Naive thymus-derived CD4-positive, alpha-beta T cell (primary cell): ENCODE results near the gene RAPGEF5. TPM values are rescaled to one million over a fixed set of nuclear protein-coding genes. Genes with fewer than 3 reads are reported as not detected.
"Not testable (repeated sequence)": the region's sequence is repeated elsewhere in the genome, so short reads cannot be mapped to it uniquely, and the experiment has no call there.

ENCODE experiments used
- ATAC-seq: fragments of 150-1000 bp; cut with Tn5 transposase; 2 replicates; pipeline ENCODE4 v1.10.0; 2021; ENCODE audit warnings: mild to moderate bottlenecking, moderate library complexity
- CTCF ChIA-PET: fragments of 350-600 bp; sonication (Branson Sonifier 250); formaldehyde crosslinking; loops from one replicate; lab custom pipeline; 2021; ENCODE audit warnings: antibody characterized with exemption; lab: Charles Lee
- POLR2A ChIA-PET: fragments of 350-600 bp; sonication (Branson Sonifier 250); formaldehyde crosslinking; loops from one replicate; lab custom pipeline; 2021; ENCODE audit warnings: antibody characterized with exemption, inconsistent platforms; lab: Charles Lee
- DNase-seq, 9 donors: peaks; one replicate each; pipeline versions ENCODE4 v3.0.0 to v3.0.0-alpha.2; 2020 to 2022; ENCODE audit warnings: mixed read lengths in 1 of 9
- H3K27ac ChIP-seq: one replicate; pipeline ENCODE4 v1.7.0; 2013; ENCODE audit warnings: mild to moderate bottlenecking, low read depth, low read length, moderate library complexity
- H3K27me3 ChIP-seq, 2 donors: one replicate each; pipeline ENCODE4 v1.7.0; 2013; ENCODE audit warnings: low read length in 2 of 2, mild to moderate bottlenecking in 2 of 2, moderate library complexity in 2 of 2; ENCODE audit not compliant: control insufficient read depth in 2 of 2, insufficient read depth in 2 of 2
- H3K36me3 ChIP-seq, 3 experiments: 1 replicate in 2 of 3; 2 replicates in 1 of 3; pipeline ENCODE4 v1.7.0; 2013; ENCODE audit warnings: low read length in 3 of 3, mild to moderate bottlenecking in 3 of 3, moderate library complexity in 1 of 3; ENCODE audit not compliant: insufficient read depth in 3 of 3, control insufficient read depth in 2 of 3
- H3K4me1 ChIP-seq, 2 donors: one replicate each; pipeline ENCODE4 v1.7.0; 2013; ENCODE audit warnings: low read length in 2 of 2, mild to moderate bottlenecking in 2 of 2, moderate library complexity in 1 of 2; ENCODE audit not compliant: control insufficient read depth in 2 of 2, insufficient read depth in 2 of 2
- H3K4me3 ChIP-seq: 2 replicates; pipeline ENCODE4 v1.7.0; 2013; ENCODE audit warnings: mild to moderate bottlenecking, low read length
- H3K9me3 ChIP-seq, 3 experiments: 1 replicate in 2 of 3; 2 replicates in 1 of 3; pipeline ENCODE4 v1.7.0; 2013; ENCODE audit warnings: low read length in 3 of 3; ENCODE audit not compliant: control insufficient read depth in 2 of 3
- H3K27ac Mint-ChIP-seq, 9 donors: one replicate each; pipeline ENCODE4 v1.8.0; 2020 to 2022; ENCODE audit warnings: mixed read lengths in 9 of 9, mild to moderate bottlenecking in 8 of 9, moderate library complexity in 5 of 9, inconsistent platforms in 2 of 9
- H3K27me3 Mint-ChIP-seq, 5 donors: one replicate each; pipeline ENCODE4 v1.8.0; 2021 to 2022; ENCODE audit warnings: mixed read lengths in 5 of 5, mild to moderate bottlenecking in 1 of 5
- H3K36me3 Mint-ChIP-seq, 5 donors: one replicate each; pipeline ENCODE4 v1.8.0; 2020 to 2022; ENCODE audit warnings: mixed read lengths in 5 of 5, mild to moderate bottlenecking in 3 of 5, inconsistent platforms in 1 of 5
- H3K4me1 Mint-ChIP-seq, 7 donors: one replicate each; pipeline ENCODE4 v1.8.0; 2020 to 2022; ENCODE audit warnings: mixed read lengths in 7 of 7, mild to moderate bottlenecking in 3 of 7, inconsistent platforms in 1 of 7
- H3K4me3 Mint-ChIP-seq, 10 donors: one replicate each; pipeline ENCODE4 v1.8.0; 2020 to 2022; ENCODE audit warnings: mild to moderate bottlenecking in 10 of 10, mixed read lengths in 10 of 10, moderate library complexity in 6 of 10, inconsistent platforms in 2 of 10
- H3K9me3 Mint-ChIP-seq, 11 donors: one replicate each; pipeline ENCODE4 v1.8.0; 2020 to 2022; ENCODE audit warnings: mixed read lengths in 11 of 11, mild to moderate bottlenecking in 4 of 11, inconsistent platforms in 1 of 11, moderate library complexity in 1 of 11
- intact Hi-C, 2 donors: fragments of 100-400 bp; cut with micrococcal nuclease; formaldehyde crosslinking; loops; one replicate each; pipeline ENCODE4 v1.15.1; 2023
- polyA plus RNA-seq, 2 donors: library from polyadenylated mRNA; unstranded; fragments of 300-500 nt; fragmentation: Illumina TruSeq; gene quantifications; one replicate each; pipeline ENCODE4 v1.2.3, GENCODE V29; 2021
- total RNA-seq, 6 experiments: library from RNA in 5 of 6; stranded (reverse) in 5 of 6; gene quantifications; 1 replicate in 5 of 6; 2 replicates in 1 of 6; pipeline ENCODE4 v1.2.3 and lab custom pipeline; 2021 to 2026

The RAPGEF5 gene
- total and polyA plus RNA-seq, 7 experiments from 2014 or later, result 0.17 to 0.93 TPM; not detected in 5

DNA sequence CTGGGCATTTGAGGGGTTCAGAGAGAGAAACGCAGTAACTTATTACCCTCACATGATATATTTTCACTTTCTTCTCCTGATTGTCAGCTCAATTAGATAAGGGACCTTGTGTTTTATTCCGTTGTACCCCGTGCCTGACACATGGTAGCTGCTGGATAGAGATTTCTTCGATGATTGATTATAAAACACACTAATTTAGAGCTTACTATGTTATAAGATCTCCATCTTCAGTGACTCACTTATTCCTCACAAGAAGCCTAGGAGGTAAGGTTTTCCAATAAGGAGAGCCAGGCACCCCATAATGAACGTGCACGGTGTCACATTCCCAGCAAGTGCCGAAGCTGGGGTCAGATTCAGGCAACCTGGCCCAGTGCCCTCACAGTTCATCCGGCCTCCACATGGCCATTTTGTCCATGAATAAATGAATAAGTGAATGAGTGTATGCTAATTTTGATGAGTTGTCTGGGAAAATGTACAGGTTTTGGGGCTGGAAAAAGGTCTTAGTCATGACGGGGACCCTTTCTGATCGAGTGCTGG lies 273.2 kb downstream of the RAPGEF5 start:
- ATAC-seq (no peak), DNase-seq (no peak)
- Mint-ChIP-seq H3K4me1 (peaks cover 6 to 18% (median 13%) of the 10 kb centered on the region in 7 donors), H3K9me3 (peaks cover 0 to 2% (median 0%) of the 10 kb centered on the region in 11 donors), H3K36me3 (no peaks in the 10 kb centered on the region), H3K27ac (peak overlapping the region in 6 of 9 donors; percentile 21 to 70 (median 54)), H3K4me3 (peak overlapping the region; percentile 79 to 90 (median 86)), H3K27me3 (peaks cover 10 to 45% (median 14%) of the 10 kb centered on the region in 5 donors)
- Histone ChIP-seq H3K4me1 (peaks cover 5 to 7% of the 10 kb centered on the region in 2 donors), H3K9me3 (no peaks in the 10 kb centered on the region), H3K36me3 (no peaks in the 10 kb centered on the region), H3K27ac (peak overlapping the region; percentile 57), H3K27me3 (no peaks in the 10 kb centered on the region), H3K4me3 (peak overlapping the region; percentile 54)
- intact Hi-C loops, result loop anchor here (1.0 to 10.0 kb wide), 5 partner anchors 20 to 1098 kb away; no protein-coding TSS in a partner anchor
- CTCF ChIA-PET, result interaction anchor here (0.5 to 1.3 kb wide), 6 partner anchors 8 to 1403 kb away, joined by 3 to 5 read pairs (median 3); no protein-coding TSS in a partner anchor
- POLR2A ChIA-PET, result interaction anchor here (0.7 kb wide), 2 partner anchors 8 to 118 kb away, joined by 3 to 4 read pairs; no protein-coding TSS in a partner anchor

GRCh38 chr7:22082886-22083703 lies 273.9 kb downstream of the RAPGEF5 start:
- H3K27me3 ChIP-seq, result no peaks in the 10 kb centered on the region
- peak; percentile 59 to 86 (median 73) for DNase-seq
- H3K36me3 Mint-ChIP-seq, result no peaks in the 10 kb centered on the region
- H3K36me3 ChIP-seq, result no peaks in the 10 kb centered on the region
- intact Hi-C loops, result loop anchor here (1.0 to 10.0 kb wide), 5 partner anchors 20 to 1098 kb away; no protein-coding TSS in a partner anchor
- H3K4me3 Mint-ChIP-seq, result peak overlapping the region; percentile 79 to 90 (median 86)
- peaks cover 5 to 7% of the 10 kb centered on the region in 2 donors for H3K4me1 ChIP-seq
- H3K27ac Mint-ChIP-seq, result peak overlapping the region in 7 of 9 donors; percentile 28 to 80 (median 62)
- peaks cover 6 to 18% (median 13%) of the 10 kb centered on the region in 7 donors for H3K4me1 Mint-ChIP-seq
- ChIA-PET POLR2A (interaction anchor here (0.6 to 0.7 kb wide), 2 partner anchors 9 to 682 kb away, joined by 3 to 4 read pairs; no protein-coding TSS in a partner anchor), CTCF (interaction anchor here (0.5 to 1.3 kb wide), 6 partner anchors 9 to 1402 kb away, joined by 3 to 5 read pairs (median 3); no protein-coding TSS in a partner anchor)
- peaks cover 0 to 2% (median 0%) of the 10 kb centered on the region in 11 donors for H3K9me3 Mint-ChIP-seq
- peak overlapping the region; percentile 57 for H3K27ac ChIP-seq
- H3K27me3 Mint-ChIP-seq, result peaks cover 17 to 50% (median 21%) of the 10 kb centered on the region in 5 donors
- peak; percentile 99 for ATAC-seq
- H3K9me3 ChIP-seq, result no peaks in the 10 kb centered on the region
- peak overlapping the region; percentile 54 for H3K4me3 ChIP-seq

DNA sequence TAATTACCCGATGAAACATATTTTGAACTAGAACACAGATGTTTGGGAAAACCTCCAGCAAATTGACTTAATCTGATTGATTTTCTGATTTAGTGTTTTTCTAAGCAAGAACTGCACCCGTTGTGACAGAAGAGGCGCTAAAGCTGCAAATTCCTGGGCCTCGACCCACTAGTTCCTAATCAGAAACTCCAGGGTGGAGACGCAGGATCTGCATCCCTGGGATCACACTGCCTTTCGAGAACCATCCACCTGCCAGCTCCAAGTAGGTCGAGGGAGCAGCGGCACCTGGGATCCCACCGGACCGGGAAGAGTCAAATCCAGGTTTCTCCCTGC lies 274.4 kb downstream of the RAPGEF5 start:
- H3K36me3 Mint-ChIP-seq, result no peaks in the 10 kb centered on the region
- POLR2A ChIA-PET, result interaction anchor here (0.6 kb wide), 1 partner anchor 682 kb away, joined by 3 read pairs; no protein-coding TSS in a partner anchor
- peak overlapping the region in 6 of 9 donors; percentile 33 to 80 (median 56) for H3K27ac Mint-ChIP-seq
- peaks cover 0 to 2% (median 0%) of the 10 kb centered on the region in 11 donors for H3K9me3 Mint-ChIP-seq
- Histone ChIP-seq H3K27ac (peak overlapping the region; percentile 57), H3K27me3 (peaks cover 0 to under 1% of the 10 kb centered on the region in 2 donors), H3K4me3 (peak overlapping the region; percentile 54), H3K4me1 (peaks cover 5 to 7% of the 10 kb centered on the region in 2 donors), H3K9me3 (no peaks in the 10 kb centered on the region), H3K36me3 (no peaks in the 10 kb centered on the region)
- H3K4me1 Mint-ChIP-seq, result peaks cover 6 to 18% (median 13%) of the 10 kb centered on the region in 7 donors
- CTCF ChIA-PET, result no interaction called here
- intact Hi-C loops, result loop anchor here in 1 of 2 donors (10.0 kb wide), 1 partner anchor 828 kb away; no protein-coding TSS in a partner anchor
- DNase-seq, result no peak
- H3K27me3 Mint-ChIP-seq, result peaks cover 22 to 54% (median 27%) of the 10 kb centered on the region in 5 donors
- peak overlapping the region; percentile 79 to 90 (median 86) for H3K4me3 Mint-ChIP-seq
- ATAC-seq, result peak; percentile 3

- H3K4me3 Mint-ChIP-seq, H3K9me3 Mint-ChIP-seq, H3K4me1 ChIP-seq, H3K9me3 ChIP-seq, H3K4me3 ChIP-seq, ATAC-seq, H3K36me3 ChIP-seq, DNase-seq, H3K27me3 ChIP-seq, POLR2A ChIA-PET, H3K36me3 Mint-ChIP-seq, H3K27ac ChIP-seq, H3K27ac Mint-ChIP-seq: not testable (repeated sequence)
- H3K4me1 Mint-ChIP-seq, result peaks cover 6 to 18% (median 13%) of the 10 kb centered on the region in 7 donors
- peaks cover 37 to 51% (median 42%) of the 10 kb centered on the region in 5 donors for H3K27me3 Mint-ChIP-seq
- CTCF ChIA-PET, result interaction anchor here (0.5 kb wide), 1 partner anchor 1484 kb away, joined by 3 read pairs; no protein-coding TSS in a partner anchor
- intact Hi-C loops, result loop anchor here in 1 of 2 donors (10.0 kb wide), 1 partner anchor 825 kb away; no protein-coding TSS in a partner anchor
These were observed 276.7 kb downstream of the RAPGEF5 start for GRCh38 chr7:22080219-22080618.

DNA sequence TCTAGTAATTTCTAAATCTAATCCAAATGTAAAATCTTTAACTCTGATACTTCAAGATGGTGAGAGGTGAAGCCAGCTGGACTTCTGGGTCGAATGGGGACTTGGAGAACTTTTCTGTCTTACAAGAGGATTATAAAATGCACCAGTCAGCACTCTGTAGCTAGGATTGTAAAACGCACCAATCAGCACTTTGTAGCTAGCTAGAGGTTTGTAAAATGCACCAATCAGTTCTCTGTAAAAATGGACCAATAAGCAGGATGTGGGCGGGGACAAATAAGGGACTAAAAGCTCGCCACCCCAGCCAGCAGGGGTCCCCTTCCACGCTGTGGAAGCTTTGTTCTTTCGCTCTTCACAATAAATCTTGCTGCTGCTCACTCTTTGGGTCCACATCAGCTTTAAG lies 278.1 kb downstream of the RAPGEF5 start:
- CTCF ChIA-PET, result interaction anchor here (1.1 kb wide), 1 partner anchor 136 kb away, joined by 3 read pairs; no protein-coding TSS in a partner anchor
- H3K27ac ChIP-seq, POLR2A ChIA-PET, ATAC-seq, H3K9me3 Mint-ChIP-seq, DNase-seq, H3K36me3 Mint-ChIP-seq, H3K27ac Mint-ChIP-seq, H3K36me3 ChIP-seq, H3K4me1 ChIP-seq, H3K27me3 ChIP-seq, H3K9me3 ChIP-seq, H3K4me3 ChIP-seq, H3K4me3 Mint-ChIP-seq, intact Hi-C loops: not testable (repeated sequence)
- peaks cover 43 to 55% (median 46%) of the 10 kb centered on the region in 5 donors for H3K27me3 Mint-ChIP-seq
- peaks cover 6 to 18% (median 13%) of the 10 kb centered on the region in 7 donors for H3K4me1 Mint-ChIP-seq

DNA sequence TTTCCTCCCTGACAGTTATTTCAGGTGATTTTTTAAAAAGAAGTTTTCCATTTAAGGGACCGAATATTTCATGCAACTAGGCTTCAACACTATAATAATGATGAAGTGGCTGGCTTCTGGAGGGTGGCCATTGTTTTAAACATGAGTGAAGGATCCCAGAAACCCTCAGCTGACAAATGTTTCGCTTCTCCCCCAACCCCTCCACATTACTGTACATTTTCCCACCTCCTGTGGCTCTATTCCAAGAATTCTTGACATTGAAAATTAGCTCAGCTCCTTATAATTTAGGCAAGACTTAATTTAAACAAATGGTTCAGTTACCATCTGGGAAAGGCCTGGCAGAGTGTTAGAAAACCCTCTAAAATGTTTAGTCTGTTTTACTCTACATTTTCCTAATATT lies 281.4 kb downstream of the RAPGEF5 start:
- no peaks in the 10 kb centered on the region for H3K36me3 ChIP-seq
- no peaks in the 10 kb centered on the region for H3K36me3 Mint-ChIP-seq
- H3K4me1 ChIP-seq, result no peaks in the 10 kb centered on the region
- no peak overlapping the region for H3K4me3 ChIP-seq
- CTCF ChIA-PET, result interaction anchor here (0.8 kb wide), 1 partner anchor 298 kb away, joined by 3 read pairs; no protein-coding TSS in a partner anchor
- ATAC-seq (no peak), DNase-seq (no peak)
- H3K9me3 ChIP-seq, result no peaks in the 10 kb centered on the region
- POLR2A ChIA-PET, result no interaction called here
- intact Hi-C loops, result no loop called here
- peaks cover 32 to 50% (median 46%) of the 10 kb centered on the region in 5 donors for H3K27me3 Mint-ChIP-seq
- H3K9me3 Mint-ChIP-seq, result peaks cover 0 to 2% (median 0%) of the 10 kb centered on the region in 11 donors
- no peaks in the 10 kb centered on the region for H3K4me1 Mint-ChIP-seq
- H3K27ac ChIP-seq, result no peak overlapping the region
- no peak overlapping the region for H3K4me3 Mint-ChIP-seq
- peaks cover 4 to 7% of the 10 kb centered on the region in 2 donors for H3K27me3 ChIP-seq
- H3K27ac Mint-ChIP-seq, result no peak overlapping the region
